ENCODE data around the gene CASKIN1.
"Not testable (repeated sequence)": the region's sequence is repeated elsewhere in the genome, so short reads cannot be mapped to it uniquely, and the experiment has no call there.

The CASKIN1 gene, protein sequence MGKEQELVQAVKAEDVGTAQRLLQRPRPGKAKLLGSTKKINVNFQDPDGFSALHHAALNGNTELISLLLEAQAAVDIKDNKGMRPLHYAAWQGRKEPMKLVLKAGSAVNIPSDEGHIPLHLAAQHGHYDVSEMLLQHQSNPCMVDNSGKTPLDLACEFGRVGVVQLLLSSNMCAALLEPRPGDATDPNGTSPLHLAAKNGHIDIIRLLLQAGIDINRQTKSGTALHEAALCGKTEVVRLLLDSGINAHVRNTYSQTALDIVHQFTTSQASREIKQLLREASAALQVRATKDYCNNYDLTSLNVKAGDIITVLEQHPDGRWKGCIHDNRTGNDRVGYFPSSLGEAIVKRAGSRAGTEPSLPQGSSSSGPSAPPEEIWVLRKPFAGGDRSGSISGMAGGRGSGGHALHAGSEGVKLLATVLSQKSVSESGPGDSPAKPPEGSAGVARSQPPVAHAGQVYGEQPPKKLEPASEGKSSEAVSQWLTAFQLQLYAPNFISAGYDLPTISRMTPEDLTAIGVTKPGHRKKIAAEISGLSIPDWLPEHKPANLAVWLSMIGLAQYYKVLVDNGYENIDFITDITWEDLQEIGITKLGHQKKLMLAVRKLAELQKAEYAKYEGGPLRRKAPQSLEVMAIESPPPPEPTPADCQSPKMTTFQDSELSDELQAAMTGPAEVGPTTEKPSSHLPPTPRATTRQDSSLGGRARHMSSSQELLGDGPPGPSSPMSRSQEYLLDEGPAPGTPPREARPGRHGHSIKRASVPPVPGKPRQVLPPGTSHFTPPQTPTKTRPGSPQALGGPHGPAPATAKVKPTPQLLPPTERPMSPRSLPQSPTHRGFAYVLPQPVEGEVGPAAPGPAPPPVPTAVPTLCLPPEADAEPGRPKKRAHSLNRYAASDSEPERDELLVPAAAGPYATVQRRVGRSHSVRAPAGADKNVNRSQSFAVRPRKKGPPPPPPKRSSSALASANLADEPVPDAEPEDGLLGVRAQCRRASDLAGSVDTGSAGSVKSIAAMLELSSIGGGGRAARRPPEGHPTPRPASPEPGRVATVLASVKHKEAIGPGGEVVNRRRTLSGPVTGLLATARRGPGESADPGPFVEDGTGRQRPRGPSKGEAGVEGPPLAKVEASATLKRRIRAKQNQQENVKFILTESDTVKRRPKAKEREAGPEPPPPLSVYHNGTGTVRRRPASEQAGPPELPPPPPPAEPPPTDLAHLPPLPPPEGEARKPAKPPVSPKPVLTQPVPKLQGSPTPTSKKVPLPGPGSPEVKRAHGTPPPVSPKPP (N-terminal part only)

DNA sequence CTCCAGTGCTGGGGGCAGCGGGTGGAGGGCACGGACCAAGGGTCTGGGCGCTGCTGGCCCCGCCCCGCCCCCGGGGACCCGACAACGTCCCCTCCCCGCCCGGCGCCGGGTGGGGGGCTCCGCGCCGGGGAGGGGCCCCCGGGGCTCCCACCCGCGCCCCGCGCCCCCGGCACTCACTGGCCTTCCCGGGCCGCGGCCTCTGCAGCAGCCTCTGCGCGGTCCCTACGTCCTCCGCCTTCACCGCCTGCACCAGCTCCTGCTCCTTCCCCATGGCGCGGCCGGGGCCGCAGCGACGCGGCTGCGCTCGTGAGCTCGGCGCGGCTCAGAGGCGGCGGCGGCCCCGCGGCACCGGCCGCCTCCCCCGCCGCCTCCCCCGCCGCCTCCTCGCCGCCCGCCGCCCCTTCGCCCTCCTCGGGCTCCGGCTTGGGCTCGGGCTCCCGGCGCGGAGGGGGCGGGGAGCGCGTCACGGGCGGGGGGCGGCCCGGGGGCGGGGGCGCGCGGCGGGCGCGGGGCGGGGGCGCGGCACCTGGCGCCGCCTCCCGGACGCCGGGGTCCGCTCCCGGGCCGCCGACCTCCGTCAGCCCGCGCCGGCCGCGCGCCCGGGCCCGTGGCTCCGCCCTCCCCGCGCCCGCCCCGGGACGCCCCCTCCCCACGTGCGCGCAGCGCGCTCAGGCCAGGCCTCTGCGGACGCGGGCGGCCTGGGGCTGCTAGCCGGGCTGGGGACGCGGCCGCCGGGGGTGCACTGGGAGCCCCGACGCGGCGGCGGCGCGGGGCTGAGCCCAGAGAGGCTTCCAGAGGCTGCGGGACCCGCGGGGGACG lies at the start of gene CASKIN1:
Gene CASKIN1 (minus strand): TSS at position 444 of the 819 bp plus-strand sequence. CDS start 173 bp downstream, at position 271.
- DNase-seq (ENCODE audit: low read depth in 2 of 2), result no peak

DNA sequence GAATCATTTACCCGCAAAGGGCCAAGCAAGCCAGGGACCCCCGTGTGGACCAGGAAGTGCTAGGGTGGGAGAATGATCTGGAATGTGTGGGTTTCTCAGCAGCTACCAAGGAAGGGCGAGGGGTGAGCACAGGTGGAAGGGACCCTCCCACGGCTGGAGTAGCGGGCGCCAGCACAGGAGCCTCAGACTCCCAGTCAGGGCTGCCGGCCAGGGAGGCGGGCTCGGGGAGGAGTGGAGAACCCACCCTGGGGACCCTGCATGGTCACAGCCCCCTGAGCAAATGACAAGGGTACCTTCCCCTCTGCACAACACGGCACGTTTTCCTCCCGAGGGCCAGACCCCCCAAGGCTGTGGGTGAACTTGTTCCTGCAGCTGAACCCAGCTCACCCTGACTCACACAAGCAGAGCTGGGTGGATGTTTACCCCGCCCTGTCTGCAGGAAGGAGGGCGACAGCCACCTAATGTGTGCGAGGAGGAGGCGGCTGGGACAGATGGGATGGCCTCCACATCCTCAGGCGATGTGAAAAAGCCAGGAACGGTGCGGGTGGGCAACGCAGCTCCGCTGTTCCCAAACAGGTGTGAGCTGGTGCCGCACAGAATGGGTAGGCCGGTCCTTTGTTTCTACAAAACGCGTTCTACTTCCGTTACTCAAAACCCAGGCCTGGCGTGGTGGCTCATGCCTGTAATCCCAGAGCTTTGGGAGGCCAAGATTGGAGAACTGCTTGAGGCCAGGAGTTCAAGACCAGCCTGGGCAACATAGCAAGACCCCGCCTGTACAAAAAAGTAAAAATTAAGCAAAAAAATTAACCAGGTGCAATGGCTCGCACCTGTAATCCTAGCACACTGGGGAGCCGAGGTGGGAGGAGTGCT lies 48.8 kb upstream of the CASKIN1 start:
- no peak for DNase-seq (ENCODE audit: low read depth in 2 of 2)

DNA sequence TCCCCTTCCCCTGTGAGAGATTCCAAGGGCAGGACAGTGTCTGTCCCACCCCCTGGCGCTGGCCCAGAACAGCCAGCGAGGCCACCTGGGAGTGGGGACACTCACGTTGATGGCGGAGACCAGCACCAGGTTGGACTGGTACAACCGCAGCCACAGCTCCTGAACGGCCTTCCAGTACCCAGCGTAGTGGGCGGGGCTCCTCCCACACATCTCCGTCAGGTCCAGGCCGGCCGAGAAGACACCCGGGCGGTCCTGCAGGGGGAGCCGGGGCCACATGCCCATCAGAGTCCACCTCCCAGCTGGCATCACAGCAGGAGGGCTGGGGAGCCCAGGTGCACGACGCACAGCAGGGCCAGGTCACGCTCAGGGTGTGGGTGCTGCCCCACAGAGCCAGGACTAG lies 47.9 kb upstream of the CASKIN1 start:
- DNase-seq (ENCODE audit: low read depth in 2 of 2), result no peak

DNA sequence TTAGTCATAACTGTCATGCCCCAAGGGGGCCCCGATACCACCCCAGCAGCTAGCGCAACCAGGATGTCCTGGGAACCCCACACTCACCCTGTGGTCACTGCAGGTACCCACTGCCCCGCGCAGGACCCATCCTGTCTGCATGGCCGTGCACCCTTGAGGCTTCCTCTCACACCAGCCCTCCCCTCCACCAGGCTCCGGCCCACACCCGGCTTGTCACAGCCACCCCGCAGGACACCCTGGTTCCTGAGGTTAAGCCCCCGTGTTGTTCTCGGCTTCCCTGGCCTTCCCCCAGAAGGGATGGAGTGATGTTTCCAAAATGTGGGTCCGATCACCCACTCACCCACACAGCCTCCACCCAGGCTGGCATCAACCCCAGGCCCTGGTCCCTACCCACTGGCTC lies 47.4 kb upstream of the CASKIN1 start:
- no peak for DNase-seq (ENCODE audit: low read depth in 2 of 2)

DNA sequence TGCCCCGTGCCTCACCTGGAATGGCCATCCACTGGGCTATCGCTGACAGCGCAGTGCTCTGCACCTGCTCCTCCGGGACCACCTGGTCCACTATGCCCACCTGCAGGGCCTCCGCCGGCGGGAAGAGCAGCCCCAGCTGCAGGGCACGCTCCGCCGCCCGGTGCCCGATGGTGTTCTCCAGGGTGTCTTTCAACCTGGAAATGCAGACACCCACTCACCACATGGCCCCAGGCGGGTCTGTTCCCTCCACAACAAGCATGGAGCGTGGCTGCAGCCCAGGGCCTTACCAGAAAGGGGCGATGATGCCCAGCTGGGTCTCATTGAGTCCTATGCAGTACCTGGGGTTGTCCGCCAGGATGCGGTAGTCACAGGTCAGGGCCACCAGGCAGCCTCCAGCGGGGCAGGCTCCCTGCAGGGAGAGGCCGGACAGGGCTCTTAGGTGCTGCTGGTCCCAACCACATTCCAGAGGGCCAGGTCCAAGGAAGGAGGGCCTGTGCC lies 46.7 kb upstream of the CASKIN1 start:
- DNase-seq (ENCODE audit: low read depth in 2 of 2), result no peak

DNA sequence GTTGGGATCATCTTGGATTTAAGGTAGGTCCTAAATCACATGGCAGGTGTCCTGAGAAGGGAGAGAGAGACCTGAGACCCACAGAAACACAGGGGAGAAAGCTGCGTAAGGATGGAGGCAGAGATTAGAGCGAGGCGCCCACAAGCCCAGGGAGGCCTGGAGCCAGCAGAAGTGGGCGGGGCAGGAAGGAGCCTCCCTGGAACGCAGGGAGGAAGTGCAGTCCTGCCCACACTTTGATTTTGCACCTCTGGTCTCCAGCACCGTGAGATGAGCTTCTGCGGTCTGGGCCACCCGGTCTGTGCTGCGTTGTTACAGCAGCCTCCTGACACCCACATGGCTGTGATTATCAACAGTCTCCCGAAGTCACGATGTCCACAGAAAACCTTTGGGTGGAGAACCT lies 46.2 kb upstream of the CASKIN1 start:
- DNase-seq (ENCODE audit: low read depth in 2 of 2), result no peak

DNA sequence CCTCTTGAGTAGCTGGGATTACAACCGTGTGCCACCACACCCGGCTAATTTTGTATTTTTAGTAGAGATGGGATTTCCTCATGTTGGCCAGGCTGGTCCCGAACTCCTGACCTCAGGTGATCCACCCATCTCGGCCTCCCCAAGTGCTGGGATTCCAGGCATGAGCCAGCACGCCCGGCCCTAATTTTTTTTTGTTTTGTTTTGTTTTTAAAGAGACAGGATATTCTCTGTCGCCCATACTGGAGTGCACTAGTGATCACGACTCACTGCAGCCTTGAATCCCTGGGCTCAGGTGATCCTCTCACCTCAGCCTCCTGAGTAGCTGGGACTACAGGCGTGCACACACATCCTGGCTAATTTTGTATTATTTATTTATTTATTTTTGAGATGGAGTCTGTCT lies 43.9 kb upstream of the CASKIN1 start:
- DNase-seq (ENCODE audit: low read depth in 2 of 2), result not testable (repeated sequence)

DNA sequence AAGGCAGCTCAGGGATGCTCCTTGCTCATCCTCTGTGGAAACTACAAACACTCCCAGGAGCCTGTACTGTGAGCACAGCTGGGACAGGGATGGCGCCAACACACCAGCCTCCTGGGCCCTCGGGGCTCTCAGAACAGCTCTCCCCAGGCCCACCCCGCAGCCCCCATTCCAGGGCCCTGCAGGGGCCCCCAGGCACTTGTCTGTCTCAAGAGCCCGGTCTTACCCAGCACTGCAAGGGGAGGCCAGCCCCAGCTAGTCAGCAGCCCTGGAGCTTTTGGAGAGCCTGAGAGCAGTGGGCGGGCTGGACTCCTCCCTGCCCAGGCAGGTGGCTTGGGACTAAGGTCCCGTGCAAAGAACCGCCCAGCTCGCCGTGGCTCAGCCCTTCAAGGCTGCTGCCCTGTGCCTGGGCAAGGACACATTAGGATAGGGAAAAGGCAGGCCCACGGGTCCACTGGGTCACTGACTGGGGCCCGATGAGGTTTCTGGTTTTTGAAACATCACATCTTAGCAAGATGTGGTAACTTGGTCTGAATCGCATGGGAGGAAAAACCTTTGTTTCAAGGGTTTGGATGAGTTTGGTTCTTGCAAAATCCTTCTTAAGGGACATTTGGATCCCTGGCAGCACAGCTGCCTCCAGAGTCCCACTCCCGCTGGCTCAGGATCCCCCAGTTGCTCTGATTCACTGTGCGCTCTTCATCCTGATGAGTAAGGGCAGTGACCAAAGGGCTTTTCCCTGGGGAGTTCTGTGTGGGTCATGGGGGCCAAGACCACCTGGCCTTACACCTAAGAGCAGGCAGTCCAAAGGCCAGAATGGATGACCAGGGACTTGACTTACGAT lies 42.7 kb upstream of the CASKIN1 start:
- DNase-seq (ENCODE audit: low read depth in 2 of 2), result no peak

DNA sequence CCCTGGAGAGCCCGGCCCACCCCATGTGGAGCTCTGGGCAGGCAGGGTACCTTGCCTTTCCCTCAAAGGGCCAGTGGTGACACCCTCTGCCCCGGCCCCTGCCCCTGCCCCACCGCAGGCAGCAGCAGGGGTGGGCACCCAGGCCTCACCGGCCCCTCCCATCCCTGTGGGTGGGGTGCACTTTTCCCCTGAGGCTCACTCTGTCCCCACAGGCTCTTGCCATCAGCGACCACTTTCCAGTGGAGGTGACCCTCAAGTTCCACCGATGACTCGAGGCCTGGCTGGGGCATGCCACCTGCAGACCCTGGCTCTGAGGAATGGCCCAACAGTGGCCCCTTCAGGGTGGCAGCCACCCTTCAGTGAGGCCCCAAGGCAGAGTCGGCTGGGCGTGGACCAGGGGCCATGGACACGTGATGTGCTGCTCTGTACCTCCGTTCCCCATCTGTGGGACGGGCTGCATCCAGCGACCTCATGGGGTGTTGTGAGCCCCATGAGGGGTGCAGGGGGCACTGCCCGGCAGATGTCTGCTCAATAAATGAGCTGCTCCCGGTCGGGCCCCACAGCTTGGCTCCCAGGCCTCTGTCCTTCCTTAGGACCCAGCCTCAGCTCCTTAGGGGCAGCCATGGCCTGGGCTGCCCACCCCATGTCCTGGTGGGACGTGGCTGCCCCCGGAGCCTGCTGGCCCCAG lies 41.9 kb upstream of the CASKIN1 start:
- no peak for DNase-seq (ENCODE audit: low read depth in 2 of 2)

DNA sequence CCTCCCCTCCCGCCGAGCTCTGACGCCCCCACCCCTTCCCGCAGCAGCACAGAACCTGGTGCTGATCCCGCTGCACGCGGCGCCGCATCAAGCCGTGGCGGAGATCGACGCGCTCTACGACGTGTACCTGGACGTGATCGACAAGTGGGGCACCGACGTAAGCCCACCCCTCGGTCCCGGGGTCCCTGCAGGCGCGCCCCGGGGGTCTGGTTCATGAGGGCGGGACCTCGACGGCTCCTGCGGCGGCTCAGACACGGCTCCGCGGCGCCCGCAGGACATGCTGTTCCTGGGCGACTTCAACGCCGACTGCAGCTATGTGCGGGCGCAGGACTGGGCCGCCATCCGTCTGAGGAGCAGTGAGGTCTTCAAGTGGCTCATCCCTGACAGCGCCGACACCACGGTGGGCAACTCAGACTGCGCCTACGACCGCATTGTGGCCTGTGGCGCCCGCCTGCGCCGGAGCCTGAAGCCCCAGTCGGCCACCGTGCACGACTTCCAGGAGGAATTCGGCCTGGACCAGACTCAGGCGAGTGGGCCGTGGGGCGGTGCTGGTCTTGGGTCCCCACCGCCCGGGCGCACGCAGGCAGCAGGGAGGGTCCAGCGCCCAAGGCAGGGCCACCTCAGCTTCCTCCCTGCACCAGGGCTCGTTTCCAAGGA lies 41.2 kb upstream of the CASKIN1 start:
- DNase-seq (ENCODE audit: low read depth in 2 of 2), result no peak

DNA sequence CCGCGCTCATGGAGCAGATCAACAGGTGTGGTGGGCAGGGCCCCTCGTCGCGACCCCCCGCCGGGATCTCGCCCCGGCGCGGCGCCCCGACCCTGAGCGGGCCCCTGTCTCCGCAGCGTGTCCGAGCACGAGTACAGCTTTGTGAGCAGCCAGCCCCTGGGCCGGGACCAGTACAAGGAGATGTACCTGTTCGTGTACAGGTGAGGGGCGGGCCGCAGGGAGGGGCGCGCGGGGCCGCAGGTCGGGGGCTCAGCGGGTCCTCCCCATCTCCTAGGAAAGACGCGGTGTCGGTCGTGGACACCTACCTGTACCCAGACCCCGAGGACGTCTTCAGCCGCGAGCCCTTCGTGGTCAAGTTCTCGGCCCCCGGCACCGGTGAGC lies 40.7 kb upstream of the CASKIN1 start:
- DNase-seq (ENCODE audit: low read depth in 2 of 2), result no peak

DNA sequence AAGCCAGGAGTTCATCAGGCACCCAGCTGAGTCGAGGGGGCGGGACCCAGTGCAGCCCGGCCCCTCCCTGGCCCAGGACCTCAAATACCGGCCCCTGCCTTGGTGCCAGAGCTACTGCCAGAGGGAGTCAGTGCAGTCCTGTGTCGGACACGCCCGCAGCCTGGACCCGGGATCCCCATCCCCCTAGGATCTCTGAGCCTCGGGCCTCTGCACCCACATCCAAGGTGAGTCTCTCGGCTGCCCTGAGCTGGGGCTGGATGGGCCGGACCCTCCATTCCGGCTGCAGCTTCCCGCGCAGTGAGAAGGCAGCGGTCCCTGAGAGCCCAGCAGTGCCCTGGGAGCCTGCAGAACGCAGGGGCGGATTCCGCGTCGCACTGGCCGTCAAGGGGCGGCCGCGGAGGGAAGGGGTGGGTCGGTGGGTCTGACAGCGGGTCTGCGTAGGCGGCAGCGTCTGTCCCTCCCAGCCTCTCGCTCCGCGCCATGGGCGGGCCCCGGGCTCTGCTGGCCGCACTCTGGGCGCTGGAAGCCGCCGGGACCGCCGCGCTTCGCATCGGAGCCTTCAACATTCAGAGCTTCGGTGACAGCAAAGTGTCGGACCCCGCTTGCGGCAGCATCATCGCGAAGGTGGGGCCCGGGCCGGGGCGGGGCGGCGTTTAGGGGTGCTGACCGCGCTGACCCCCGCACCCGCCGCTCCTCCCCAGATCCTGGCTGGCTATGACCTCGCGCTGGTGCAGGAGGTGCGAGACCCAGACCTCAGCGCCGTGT lies 40.1 kb upstream of the CASKIN1 start, which contains the start of gene DNASE1L2:
Gene DNASE1L2 (plus strand): TSS at position 108 of the 765 bp plus-strand sequence. CDS start 373 bp downstream, at position 481.
- no peak for DNase-seq (ENCODE audit: low read depth in 2 of 2)

DNA sequence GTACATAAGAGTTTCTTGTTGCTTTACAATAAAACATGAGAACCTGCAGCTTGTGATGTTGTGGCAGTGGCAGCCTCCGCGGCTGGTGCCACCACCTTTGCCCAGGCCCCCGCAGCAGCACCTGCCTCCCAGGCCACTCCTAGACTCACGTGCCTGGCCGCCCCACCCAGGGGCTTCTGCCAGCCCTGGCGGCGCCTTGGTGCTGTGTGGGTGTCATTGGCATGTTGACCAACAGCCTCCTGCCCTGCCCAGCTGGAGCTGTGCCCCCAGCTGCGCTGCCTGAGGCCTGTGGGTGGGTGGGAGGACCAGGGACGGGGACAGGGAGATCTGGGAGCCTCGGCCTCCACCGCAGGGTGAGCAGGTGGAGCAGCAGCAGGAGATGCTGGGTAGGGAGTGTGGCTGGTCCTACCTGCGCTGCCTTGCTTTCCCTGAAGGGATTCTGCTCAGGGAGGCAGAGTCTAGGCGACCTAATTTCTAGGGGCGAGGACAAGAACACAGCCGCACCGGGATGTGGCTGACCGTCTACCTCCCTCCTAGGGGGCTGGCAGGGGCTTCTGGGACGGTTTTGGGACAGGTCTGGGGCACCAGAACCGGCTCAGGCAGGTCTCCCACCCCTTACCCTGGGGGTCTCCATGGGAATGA lies 39.4 kb upstream of the CASKIN1 start:
- no peak for DNase-seq (ENCODE audit: low read depth in 2 of 2)

DNA sequence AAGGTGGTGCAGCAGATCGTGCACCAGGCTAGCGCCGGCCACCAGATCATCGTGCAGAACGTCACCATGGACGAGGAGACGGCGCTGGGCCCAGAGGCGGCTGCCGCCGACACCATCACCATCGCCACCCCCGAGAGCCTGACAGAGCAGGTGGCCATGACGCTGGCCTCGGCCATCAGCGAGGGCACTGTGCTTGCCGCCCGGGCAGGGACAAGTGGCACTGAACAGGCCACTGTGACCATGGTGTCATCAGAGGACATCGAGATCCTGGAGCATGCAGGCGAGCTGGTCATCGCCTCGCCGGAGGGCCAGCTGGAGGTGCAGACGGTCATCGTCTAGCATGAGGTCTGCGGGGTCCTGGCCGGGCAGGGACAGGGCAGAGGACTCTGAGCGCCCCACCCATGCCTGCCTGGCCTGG lies 38.8 kb upstream of the CASKIN1 start:
- no peak for DNase-seq (ENCODE audit: low read depth in 2 of 2)

DNA sequence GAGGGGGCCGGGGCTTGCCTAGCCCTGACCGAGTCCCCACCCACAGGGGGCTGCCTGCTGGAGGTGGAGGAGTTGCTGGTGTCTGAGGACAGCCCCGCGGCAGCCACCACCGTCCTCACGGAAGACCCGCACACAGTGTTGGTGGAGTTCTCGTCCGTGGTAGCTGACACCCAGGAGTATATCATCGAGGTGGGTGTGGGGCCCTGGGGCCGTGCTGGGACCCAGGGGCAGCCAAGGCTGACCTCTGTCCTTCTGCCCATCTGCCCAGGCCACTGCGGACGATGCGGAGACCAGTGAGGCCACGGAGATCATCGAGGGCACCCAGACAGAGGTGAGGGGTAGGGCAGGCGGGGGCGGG lies 38.4 kb upstream of the CASKIN1 start:
- DNase-seq (ENCODE audit: low read depth in 2 of 2), result no peak
